ENCODE measurements around the gene SLC18A3. TPM values are rescaled to one million over a fixed set of nuclear protein-coding genes. Genes with fewer than 3 reads are reported as not detected.

The SLC18A3 gene
- total RNA-seq, 2 donors from 2014 or later: not detected

DNA sequence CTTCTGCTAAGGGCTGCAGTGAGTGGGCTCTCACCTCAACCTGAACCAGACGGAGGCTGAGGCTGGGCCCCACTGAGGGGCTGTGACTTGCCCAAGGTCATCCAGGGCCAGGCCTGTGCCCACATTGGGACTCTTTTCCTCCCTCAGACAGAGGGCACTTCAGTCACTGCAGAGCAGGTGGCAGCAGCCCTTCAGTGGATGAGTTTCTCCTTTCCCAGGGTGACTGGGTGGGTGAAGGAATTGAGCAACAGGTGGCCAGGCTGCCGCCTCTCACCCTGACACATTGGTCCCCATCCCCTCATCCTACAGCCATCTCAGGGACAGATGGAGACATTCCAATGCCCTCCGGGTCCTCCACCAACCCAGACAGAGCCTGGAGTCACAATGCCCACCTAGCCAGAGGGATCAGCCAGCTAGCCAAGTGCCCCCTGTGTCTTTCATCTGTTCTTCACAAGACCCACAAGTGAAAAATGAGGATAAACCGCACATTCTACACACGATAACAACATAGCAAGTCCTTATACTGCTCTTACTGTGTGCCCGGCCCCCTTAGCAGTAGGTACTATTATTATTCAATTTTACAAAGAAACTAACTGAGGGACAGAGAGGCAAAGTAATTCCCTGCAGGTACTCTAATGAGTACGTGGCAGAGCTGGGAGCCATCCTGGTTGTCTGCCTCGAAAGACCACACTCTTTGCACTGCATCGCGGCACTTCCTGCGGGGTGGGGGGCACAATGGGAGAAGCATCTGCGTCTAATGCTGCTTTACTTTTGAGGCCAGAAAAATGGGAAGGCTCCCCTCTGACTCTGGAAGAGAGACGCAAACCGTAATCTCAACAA lies 1.7 kb upstream of the SLC18A3 start:
- DNase-seq (no peak), ATAC-seq (no peak)
- intact Hi-C loops (cut with DNase I): loop anchor here in 1 of 2 donors (10.0 kb wide), 1 partner anchor 156 kb away; the partner anchor contains the start of gene OGDHL

DNA sequence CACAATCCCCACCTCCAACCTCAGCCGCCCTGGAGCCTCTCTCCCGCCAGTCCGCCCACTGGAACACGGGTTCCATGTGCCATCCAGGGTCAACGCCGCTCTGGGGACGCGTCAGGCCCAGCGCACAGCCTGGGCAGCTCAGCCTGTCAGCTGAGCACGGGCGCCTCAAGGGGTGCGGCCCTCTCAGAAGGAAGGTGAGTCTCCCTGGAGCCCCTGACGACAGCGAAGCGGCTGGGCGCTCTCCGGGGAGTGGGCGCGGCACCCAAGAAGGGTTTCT lies 1.2 kb upstream of the SLC18A3 start:
- DNase-seq: no peak
- intact Hi-C loops (cut with DNase I): loop anchor here in 1 of 2 donors (10.0 kb wide), 1 partner anchor 156 kb away; the partner anchor contains the start of gene OGDHL
- ATAC-seq: no peak

DNA sequence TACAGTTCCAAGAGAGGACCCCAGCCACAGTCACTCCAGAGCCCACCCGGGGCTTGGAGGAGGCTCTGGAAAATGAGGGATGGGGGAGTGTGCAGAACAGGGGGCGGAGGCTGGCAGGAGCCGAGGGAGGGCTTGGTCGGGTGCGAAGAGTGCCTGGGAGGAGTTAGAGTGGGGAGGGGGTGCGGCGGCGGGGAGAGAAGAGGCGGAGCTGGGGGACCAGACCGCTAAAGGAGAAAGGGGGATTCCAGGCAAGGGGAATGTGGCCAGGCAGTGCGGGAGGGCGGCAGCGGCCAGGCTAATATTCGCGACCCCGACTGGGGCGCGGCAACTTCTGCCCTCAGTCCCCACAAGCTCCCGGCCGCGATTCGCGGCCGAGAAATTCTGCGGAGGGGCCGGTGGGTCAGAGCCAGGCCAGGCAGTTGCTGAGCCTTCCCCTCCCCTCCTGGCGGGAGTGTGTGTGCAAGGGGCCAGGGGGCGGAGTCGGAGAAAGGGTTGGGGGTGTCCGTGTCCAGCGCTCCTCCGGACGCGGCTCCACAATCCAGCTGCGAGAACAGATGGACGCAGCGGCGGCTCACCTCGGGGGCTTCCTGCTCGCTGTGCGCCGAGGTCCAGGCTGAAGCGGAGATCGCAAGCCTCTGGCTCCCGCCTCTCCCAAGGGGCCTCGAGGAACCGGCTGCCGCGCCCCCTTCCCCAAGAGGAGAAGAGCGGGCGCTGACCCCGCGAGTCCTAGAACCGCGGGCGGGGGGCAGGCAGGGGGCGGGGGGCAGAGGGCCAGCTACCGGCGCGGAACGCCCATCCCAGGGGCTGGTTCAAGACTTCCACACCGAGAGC lies 612 bp upstream of the SLC18A3 start:
- no peak for DNase-seq
- intact Hi-C loops (cut with DNase I): loop anchor here in 1 of 2 donors (10.0 kb wide), 1 partner anchor 155 kb away; the partner anchor contains the start of gene OGDHL
- no peak for ATAC-seq

DNA sequence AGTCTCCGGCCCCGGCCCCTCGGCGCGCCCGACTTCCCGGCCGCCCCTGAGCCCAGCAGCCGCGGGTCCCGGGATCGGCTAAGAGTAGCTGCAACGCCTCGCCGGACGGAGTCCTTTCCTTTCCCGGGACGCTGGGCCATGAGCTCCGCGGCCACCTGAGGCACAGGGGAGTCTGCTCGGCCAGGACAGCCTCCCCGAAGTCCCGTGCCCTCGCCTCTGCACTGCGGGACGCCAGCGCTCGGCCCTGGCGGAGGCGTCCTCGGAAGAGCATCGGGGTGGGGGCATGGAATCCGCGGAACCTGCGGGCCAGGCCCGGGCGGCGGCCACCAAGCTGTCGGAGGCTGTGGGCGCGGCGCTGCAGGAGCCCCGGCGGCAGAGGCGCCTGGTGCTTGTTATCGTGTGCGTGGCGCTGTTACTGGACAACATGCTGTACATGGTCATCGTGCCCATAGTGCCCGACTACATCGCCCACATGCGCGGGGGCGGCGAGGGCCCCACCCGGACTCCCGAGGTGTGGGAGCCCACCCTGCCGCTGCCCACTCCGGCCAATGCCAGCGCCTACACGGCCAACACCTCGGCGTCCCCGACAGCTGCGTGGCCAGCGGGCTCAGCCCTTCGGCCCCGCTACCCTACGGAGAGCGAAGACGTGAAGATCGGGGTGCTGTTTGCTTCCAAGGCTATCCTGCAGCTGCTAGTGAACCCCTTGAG lies 502 bp downstream of the SLC18A3 start:
- intact Hi-C loops (cut with DNase I): no loop called here
- DNase-seq: no peak
- no peak for ATAC-seq

DNA sequence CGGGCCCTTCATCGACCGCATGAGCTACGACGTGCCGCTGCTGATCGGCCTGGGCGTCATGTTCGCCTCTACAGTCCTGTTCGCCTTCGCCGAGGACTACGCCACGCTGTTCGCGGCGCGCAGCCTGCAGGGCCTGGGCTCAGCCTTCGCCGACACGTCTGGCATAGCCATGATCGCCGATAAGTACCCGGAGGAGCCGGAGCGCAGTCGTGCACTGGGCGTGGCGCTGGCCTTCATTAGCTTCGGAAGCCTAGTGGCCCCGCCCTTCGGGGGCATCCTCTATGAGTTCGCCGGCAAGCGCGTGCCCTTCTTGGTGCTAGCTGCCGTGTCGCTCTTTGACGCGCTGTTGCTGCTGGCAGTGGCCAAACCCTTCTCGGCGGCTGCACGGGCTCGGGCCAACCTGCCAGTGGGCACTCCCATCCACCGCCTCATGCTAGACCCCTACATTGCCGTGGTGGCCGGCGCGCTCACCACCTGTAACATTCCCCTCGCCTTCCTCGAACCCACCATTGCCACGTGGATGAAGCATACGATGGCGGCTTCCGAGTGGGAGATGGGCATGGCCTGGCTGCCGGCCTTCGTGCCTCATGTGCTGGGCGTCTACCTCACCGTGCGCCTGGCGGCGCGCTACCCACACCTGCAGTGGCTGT lies 1.2 kb downstream of the SLC18A3 start:
- ATAC-seq: no peak
- intact Hi-C loops (cut with DNase I): no loop called here
- no peak for DNase-seq

DNA sequence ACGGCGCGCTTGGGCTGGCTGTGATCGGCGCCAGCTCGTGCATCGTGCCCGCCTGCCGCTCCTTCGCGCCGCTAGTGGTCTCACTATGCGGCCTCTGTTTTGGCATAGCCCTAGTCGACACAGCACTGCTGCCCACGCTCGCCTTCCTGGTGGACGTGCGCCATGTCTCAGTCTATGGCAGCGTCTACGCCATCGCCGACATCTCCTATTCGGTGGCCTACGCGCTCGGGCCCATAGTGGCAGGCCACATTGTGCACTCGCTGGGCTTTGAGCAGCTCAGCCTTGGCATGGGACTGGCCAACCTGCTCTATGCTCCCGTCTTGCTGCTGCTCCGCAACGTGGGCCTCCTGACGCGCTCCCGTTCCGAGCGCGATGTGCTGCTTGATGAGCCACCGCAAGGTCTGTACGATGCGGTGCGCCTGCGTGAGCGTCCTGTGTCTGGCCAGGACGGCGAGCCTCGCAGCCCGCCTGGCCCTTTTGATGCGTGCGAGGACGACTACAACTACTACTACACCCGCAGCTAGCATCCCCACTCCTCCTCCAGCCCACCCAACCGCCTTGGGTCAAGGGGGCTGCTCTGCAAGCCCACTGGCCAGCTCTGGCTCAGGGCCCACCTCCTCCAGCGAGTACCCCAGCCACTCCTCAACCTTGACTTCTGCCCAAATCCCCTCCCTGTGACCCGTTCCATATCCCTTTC lies 1.9 kb downstream of the SLC18A3 start:
- ATAC-seq (no peak), DNase-seq (no peak)
- intact Hi-C loops (cut with DNase I): no loop called here

DNA sequence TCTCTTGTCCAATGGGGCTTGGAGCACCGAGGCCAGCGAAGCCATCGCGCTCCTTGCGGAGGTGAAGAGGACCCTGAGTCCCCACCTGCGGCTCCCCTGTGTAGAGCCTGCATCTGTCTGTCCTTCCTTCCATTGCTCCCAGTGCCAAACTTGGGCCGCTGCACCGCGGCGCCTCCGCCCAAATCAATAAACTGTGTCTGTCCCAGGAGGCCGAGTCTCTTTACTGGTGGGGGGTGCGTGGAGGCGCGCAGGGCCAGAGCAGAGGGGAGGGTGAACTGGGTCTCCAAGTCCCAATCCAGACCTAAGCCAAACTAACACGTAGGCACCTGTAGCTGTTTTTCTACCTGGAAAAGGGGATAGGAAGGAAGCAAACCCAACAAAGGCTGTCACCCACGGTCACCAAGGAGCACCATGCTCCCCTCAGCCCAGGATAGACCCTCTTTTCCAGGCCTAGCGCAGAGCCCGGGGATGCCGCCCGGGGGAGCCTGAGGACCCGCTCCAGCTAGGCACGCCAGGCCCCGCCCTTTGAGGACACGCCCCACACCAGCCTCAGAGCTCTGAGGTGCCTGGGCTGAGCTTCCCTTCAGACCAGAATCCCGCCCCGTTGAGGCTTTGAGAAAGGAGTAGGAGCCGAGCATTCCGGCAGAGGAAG lies 2.5 kb downstream of the SLC18A3 start:
- intact Hi-C loops (cut with DNase I): no loop called here
- ATAC-seq (peak in 1 of 2 donors; percentile 18), DNase-seq (no peak)

DNA sequence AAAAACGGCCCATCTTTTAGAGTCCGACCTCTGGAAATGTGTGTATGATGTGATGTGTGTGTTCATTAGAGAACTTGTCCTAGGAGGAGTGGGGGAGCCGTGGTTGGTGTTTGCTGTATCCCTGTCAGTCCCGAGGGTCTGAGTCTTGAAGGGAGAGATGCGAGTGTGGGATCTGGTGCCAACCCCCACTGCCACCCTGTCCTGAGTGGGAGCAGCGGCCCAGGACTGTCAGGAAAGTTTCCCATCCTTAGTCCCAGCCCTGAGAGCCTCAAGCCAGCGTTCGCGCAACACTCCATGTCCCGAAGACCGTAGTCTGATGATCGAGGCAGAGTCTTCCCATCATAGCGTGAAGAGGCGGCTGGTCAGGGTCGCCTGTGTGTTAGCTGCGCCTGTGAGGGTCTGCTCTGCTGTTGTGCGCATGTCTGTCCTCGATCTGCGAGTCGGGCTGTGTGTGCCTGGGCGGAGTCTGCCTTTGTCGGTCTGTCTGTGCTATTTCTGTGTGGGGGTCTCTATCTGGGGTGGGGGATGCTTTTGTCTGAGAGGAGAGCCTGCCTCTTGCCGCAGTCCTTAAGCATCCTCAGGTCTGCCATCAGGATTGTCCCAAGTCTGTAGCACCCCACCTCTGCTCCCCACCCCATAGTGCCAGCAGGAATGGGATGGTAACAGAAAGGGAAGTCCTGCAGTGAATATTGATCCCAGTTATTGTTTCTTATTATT lies 3.2 kb downstream of the SLC18A3 start:
- ATAC-seq (no peak), DNase-seq (no peak)
- intact Hi-C loops (cut with DNase I): no loop called here

DNA sequence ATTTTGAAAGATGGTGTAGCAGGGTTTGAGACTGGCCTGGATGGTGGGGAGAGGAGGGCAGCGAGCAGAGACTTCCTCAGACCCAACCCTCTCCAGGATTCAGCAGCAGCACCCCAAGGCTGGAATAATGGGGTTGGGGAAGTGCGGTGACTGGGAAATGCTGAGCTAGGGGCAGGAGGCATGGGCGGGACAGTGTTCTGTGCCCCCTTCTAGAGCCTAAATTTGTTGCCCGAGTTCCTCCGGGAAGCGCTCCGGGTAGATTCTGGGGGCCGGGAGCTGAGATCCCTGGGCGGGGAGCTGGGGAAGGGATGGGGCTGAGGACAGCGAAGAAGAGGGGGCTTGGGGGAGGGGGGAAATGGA lies 3.8 kb downstream of the SLC18A3 start, which contains the start of gene CHAT:
CHAT (plus strand) TSS at position 156 of the 360 bp plus-strand sequence; CDS start at position 309, 153 bp downstream.
- intact Hi-C loops (cut with DNase I): no loop called here
- ATAC-seq: no peak

DNA sequence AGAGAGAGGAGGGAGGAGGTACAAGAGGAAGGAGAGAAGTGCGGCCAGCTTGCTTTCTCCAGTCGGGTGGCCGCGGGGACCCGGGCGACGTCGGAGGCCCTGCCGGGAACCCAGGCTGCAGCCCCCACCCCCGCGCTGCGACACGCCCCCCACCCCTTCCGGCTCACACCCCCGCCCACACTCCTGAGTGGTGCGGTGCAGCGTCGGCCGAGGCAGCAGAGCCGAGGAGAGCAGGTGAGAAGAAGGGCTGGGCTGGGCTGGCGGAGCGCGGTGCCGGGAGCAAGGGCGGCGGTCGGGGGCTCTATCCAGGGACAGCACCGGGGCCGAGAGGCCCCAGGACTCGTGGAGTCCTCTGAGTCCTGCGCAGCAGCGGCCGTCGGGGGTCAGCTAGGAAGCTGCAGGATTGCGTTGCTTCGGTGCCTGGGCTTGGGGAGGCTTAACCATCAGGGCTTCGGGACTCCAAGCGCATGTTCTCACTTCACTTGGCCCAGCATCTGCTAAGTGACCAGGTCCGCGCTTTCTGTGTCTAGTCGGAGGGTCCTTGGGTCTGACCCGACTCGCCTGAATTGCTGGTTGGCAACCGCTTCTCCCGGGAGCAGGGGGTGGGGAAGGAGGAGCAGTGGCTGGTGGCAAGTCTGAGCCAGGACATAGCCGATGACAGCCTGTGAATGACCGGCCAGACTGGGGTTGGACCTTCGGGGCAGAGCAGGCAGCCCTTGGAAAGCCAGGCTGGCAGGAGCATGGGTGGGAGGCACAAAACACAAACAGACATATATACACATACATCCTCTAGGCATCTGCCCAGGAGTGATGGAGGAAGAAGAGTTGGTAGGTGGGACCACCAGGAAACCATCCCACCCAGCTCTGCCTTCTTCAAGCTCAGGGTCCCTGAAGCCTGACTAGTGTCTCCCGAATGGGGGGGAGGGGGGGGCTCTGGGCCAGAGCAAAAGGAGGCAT lies 4.4 kb downstream of the SLC18A3 start:
- ATAC-seq: no peak
- intact Hi-C loops (cut with DNase I): no loop called here
- DNase-seq: no peak

More for the DNA sequence above, 3.8 kb downstream of the SLC18A3 start, which contains the start of gene CHAT:
- no peak for DNase-seq

DNA sequence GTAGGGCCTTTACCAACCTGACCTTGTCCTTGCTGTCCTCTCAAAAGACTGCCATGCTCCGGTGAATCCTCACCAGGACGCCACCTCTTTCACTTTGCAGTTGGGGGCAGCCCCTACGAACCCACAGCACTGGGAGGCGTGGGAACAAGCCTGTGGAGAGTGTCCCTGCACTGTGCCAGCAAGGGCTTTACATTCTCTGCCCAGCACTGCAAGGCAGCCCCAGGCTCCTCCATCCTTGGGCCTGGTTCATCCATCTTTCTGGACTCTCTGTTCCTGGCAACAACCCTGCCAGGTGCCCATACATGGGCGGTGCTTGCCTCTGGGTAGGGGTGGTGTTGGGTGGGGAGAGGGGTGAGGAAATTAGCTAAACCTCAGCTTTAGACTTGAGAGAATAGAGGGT lies 5.1 kb downstream of the SLC18A3 start:
- ATAC-seq: no peak
- intact Hi-C loops (cut with DNase I): no loop called here
- DNase-seq: no peak

DNA sequence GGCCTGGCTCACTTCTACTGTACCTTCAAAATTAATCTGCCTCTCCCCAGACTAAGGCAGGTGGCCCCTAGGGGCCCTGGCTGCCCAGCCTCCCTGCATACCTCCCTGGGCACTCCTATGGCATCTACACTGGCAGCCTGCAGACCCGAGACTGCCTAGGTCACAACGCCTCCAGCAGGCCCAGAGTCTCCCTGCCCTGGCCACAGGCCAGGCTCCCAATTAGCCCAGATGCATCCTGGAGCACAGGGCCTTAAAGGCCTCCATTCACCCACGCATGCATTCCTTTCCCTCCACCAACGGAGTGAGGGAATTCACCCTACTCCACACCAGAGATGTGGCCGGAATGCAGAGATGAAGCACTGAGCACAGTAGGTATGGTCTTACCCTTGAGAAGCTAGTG lies 5.6 kb downstream of the SLC18A3 start:
- intact Hi-C loops (cut with DNase I): no loop called here
- DNase-seq (no peak), ATAC-seq (no peak)

DNA sequence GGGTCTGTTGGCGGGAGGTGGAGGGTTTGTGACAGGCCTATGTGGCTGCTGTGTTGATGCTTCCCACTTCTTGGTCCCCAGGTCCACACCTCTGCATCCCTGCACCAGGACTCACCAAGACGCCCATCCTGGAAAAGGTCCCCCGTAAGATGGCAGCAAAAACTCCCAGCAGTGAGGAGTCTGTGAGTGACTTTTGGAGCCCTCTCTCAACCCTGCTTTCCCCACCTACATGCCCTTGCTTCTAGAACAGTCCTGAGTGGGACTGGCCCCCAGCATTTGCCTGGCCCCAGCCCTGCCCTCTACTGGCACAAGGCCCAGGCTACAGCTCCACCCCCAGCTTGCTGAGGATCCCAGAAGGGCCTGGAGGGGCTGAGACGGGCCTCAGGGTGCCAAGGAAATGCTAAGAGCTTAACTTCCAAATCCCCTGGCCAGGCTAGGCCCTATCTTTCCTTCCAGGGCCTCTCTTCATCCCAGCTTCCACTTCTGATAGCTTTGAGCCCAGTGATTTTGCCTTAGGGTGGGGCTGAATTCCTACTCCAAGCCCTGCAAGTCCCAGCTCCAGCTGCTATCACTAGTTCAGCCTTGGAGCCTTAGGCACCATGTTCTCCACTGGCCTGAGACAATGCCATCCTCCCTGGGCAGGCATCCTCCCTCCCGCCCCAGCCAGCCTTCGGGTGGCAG lies 6.5 kb downstream of the SLC18A3 start:
- DNase-seq: no peak
- ATAC-seq: no peak
- intact Hi-C loops (cut with DNase I): no loop called here

DNA sequence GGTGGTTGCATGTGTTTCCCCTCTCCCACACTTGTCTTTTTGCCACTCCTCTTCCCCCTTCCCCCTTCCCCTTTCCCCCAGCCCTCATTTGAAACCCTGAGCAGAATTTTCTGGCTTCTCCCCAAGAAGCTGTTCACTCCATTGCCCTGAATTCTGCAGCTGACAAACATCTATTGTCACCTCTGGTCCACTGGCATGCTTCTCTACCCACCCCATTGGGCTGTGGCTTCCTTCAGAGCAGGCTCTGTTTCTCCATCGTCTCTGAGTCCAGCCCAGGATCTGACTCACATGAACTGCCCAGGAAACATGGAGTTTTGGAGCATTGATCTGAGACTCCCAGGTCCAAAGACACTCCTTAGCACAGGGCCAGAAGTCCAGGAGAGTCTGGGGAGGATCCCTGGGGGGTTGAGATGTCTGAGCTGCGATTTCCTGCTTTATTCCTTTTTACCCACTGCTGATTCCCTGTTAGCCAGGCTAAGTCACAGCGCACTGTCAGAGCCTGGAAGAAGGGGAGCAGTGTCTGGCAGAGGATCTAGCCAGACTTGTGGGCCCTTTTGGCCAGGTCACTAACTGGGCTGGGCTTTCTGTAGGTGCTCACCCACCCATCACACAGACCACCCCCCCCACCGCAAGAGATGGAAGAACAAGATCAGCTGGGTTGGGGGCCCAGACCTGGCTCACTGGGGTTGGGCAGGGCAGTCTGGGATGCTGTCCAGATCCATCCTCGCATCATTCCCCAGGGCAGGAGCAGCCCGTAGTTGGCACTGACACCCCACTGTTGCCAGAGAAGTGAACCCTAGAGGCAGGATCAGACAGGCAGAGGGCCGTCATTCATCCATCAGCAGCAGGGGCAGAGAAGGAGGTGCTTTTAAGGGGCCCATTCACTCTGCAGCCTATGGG lies 7.3 kb downstream of the SLC18A3 start:
- ATAC-seq (no peak), DNase-seq (no peak)
- intact Hi-C loops (cut with DNase I): no loop called here

DNA sequence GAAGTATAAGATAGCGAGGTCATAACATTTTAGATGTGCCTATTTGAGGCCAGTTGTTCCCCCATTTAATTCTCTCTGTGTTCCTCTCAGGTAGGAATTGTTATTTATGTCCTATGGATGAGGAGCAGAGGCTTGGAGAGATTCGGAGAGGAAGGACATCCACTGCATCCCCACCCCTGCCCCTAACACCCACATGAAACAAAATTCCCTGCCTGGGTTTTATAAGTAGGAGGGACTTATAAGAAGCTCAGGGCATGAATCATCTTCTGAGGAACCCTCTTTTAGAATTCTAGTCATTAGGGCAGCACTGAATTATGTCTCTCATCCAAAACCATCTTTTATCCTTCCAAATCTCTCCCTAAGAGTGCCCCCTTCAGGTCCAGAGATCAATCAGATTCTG lies 8.7 kb downstream of the SLC18A3 start:
- no peak for DNase-seq
- ATAC-seq: no peak
- intact Hi-C loops (cut with DNase I): no loop called here

Measured in left cardiac atrium (tissue), 4 donors.